ENCODE data around the gene FOXF1.

The FOXF1 gene

GRCh38 chr16:86513471-86514277, 3.3 kb downstream of the FOXF1 start:
- no peaks in the 10 kb centered on the region for H3K4me1 ChIP-seq (ENCODE audit: insufficient read depth, low read length)
- TF ChIP-seq EZH2 (IDR thresholded peaks at IDR 0.05; ENCODE audit: borderline replicate concordance, low read depth, low read length, severe bottlenecking) (no peak), CTCF (IDR thresholded peaks at IDR 0.05; ENCODE audit: borderline replicate concordance, extremely low read depth, low read length, poor library complexity, severe bottlenecking) (no peak)
- H3K4me3 ChIP-seq (ENCODE audit: low read depth in 1 of 2, low read length in 2 of 2), result no peak overlapping the region
- no peak for DNase-seq
- no peaks in the 10 kb centered on the region; the same call in 1 of the 2 replicates for H4K20me1 ChIP-seq (ENCODE audit: insufficient read depth, low read length)
- no peak for ATAC-seq (ENCODE audit: insufficient read depth, low read depth)
- no peaks in the 10 kb centered on the region for H3K27me3 ChIP-seq (ENCODE audit: insufficient read depth, low read length, poor library complexity)
- no peaks in the 10 kb centered on the region for H3K36me3 ChIP-seq (ENCODE audit: insufficient read depth, low read length)
- no peak overlapping the region for H3K27ac ChIP-seq (ENCODE audit: low read length)
- H3K79me2 ChIP-seq (ENCODE audit: insufficient read depth, low read length), result no peaks in the 10 kb centered on the region
- no peaks in the 10 kb centered on the region for H3K9me3 ChIP-seq (ENCODE audit: insufficient read depth, low read length, severe bottlenecking)
- H3K9ac ChIP-seq (ENCODE audit: low read depth, low read length), result no peak overlapping the region
- no peak overlapping the region for H3K4me2 ChIP-seq (ENCODE audit: insufficient read depth, low read length)
- H2AFZ ChIP-seq (ENCODE audit: low read depth, low read length), result no peak overlapping the region

- Histone ChIP-seq H3K36me3 (ENCODE audit: insufficient read depth, low read length) (no peaks in the 10 kb centered on the region), H3K9ac (ENCODE audit: low read depth, low read length) (no peak overlapping the region), H3K79me2 (ENCODE audit: insufficient read depth, low read length) (no peaks in the 10 kb centered on the region), H2AFZ (ENCODE audit: low read depth, low read length) (no peak overlapping the region), H3K9me3 (ENCODE audit: insufficient read depth, low read length, severe bottlenecking) (no peaks in the 10 kb centered on the region), H3K27me3 (ENCODE audit: insufficient read depth, low read length, poor library complexity) (no peaks in the 10 kb centered on the region), H4K20me1 (ENCODE audit: insufficient read depth, low read length) (peaks cover 7% of the 10 kb centered on the region), H3K27ac (ENCODE audit: low read length) (no peak overlapping the region), H3K4me1 (ENCODE audit: insufficient read depth, low read length) (0 out of 2 replicates have a peak, but pooled peaks cover under 1% of the 10 kb centered on the region), H3K4me2 (ENCODE audit: insufficient read depth, low read length) (no peak overlapping the region), H3K4me3 (ENCODE audit: low read depth in 1 of 2, low read length in 2 of 2) (no peak overlapping the region)
- ATAC-seq (ENCODE audit: insufficient read depth, low read depth), result no peak
- TF ChIP-seq EZH2 (IDR thresholded peaks at IDR 0.05; ENCODE audit: borderline replicate concordance, low read depth, low read length, severe bottlenecking), result no peak
- no peak for TF ChIP-seq CTCF (IDR thresholded peaks at IDR 0.05; ENCODE audit: borderline replicate concordance, extremely low read depth, low read length, poor library complexity, severe bottlenecking)
- DNase-seq, result no peak
These were observed 4.4 kb downstream of the FOXF1 start for GRCh38 chr16:86514481-86515376.

- no peak overlapping the region for H3K27ac ChIP-seq (ENCODE audit: low read length)
- H4K20me1 ChIP-seq (ENCODE audit: insufficient read depth, low read length), result peaks cover 9% of the 10 kb centered on the region
- H3K4me1 ChIP-seq (ENCODE audit: insufficient read depth, low read length), result peaks cover 5% of the 10 kb centered on the region; the same call in 1 of the 2 replicates
- no peak overlapping the region for H3K4me2 ChIP-seq (ENCODE audit: insufficient read depth, low read length)
- ATAC-seq (ENCODE audit: insufficient read depth, low read depth), result no peak
- no peaks in the 10 kb centered on the region for H3K36me3 ChIP-seq (ENCODE audit: insufficient read depth, low read length)
- no peak overlapping the region for H3K9ac ChIP-seq (ENCODE audit: low read depth, low read length)
- H2AFZ ChIP-seq (ENCODE audit: low read depth, low read length), result no peak overlapping the region
- no peaks in the 10 kb centered on the region for H3K79me2 ChIP-seq (ENCODE audit: insufficient read depth, low read length)
- TF ChIP-seq EZH2 (IDR thresholded peaks at IDR 0.05; ENCODE audit: borderline replicate concordance, low read depth, low read length, severe bottlenecking) (no peak), CTCF (IDR thresholded peaks at IDR 0.05; ENCODE audit: borderline replicate concordance, extremely low read depth, low read length, poor library complexity, severe bottlenecking) (no peak)
- DNase-seq, result no peak
- no peak overlapping the region for H3K4me3 ChIP-seq (ENCODE audit: low read depth in 1 of 2, low read length in 2 of 2)
- H3K27me3 ChIP-seq (ENCODE audit: insufficient read depth, low read length, poor library complexity), result no peaks in the 10 kb centered on the region
- H3K9me3 ChIP-seq (ENCODE audit: insufficient read depth, low read length, severe bottlenecking), result no peaks in the 10 kb centered on the region
These were observed 5.1 kb downstream of the FOXF1 start for GRCh38 chr16:86515413-86515776.
